ENCODE data around the gene SYTL5.

DNA sequence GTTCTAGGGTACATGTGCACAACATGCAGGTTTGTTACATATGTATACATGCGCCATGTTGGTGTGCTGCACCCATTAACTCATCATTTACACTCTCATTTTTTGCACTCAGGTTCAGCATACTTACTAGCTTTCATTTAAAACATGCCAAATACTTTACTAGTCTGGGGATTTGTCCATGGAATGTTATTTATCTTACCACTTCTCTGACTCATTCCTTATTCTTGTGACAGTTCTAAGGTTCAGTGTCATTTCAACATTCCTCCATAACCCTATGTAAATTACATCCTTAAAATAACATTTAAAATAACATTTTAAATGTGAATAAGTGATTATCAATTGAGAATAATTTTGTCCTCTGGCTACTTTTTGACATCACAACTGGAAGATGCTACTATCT, 19.5 kb upstream of the SYTL5 start:
- no peak for TF ChIP-seq POLR2AphosphoS5 (IDR thresholded peaks at IDR 0.05)
- TF ChIP-seq, protein P1, sequence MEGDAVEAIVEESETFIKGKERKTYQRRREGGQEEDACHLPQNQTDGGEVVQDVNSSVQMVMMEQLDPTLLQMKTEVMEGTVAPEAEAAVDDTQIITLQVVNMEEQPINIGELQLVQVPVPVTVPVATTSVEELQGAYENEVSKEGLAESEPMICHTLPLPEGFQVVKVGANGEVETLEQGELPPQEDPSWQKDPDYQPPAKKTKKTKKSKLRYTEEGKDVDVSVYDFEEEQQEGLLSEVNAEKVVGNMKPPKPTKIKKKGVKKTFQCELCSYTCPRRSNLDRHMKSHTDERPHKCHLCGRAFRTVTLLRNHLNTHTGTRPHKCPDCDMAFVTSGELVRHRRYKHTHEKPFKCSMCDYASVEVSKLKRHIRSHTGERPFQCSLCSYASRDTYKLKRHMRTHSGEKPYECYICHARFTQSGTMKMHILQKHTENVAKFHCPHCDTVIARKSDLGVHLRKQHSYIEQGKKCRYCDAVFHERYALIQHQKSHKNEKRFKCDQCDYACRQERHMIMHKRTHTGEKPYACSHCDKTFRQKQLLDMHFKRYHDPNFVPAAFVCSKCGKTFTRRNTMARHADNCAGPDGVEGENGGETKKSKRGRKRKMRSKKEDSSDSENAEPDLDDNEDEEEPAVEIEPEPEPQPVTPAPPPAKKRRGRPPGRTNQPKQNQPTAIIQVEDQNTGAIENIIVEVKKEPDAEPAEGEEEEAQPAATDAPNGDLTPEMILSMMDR (IDR thresholded peaks at IDR 0.05 in 8 of 11, conservative IDR thresholded peaks at IDR 0.05 in 3 of 11): no peak
